HG02678 (cell line): Measurements from ENCODE around the gene KIF3B.
"Not testable (repeated sequence)": the region's sequence is repeated elsewhere in the genome, so short reads cannot be mapped to it uniquely, and the experiment has no call there.

Source experiments
- ATAC-seq: cut with Tn5 transposase; IDR thresholded peaks from one replicate; pipeline ENCODE4 v1.9.1; 2021; ENCODE audit warnings: mild to moderate bottlenecking, moderate library complexity; ENCODE audit not compliant: unreplicated experiment

Gene KIF3B

DNA sequence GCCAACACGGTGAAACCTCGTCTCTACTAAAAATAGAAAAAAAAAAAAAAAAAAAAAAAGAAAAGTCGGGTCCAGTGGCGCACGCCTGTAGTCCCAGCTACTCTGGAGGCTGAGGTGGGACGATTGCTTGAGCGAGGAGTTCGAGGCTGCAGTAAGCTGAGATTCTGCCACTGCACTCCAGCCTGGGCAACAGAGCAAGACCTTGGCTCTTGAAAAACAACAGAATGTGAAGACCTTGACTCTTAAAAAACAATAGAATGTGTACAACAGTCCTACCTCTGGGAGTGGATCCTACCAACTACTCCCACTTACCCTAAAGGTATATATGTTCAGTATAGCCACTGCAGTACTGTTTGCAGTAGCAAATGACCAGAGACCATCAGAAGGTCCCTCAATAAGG, 15.1 kb downstream of the KIF3B start:
- ATAC-seq, result no peak

DNA sequence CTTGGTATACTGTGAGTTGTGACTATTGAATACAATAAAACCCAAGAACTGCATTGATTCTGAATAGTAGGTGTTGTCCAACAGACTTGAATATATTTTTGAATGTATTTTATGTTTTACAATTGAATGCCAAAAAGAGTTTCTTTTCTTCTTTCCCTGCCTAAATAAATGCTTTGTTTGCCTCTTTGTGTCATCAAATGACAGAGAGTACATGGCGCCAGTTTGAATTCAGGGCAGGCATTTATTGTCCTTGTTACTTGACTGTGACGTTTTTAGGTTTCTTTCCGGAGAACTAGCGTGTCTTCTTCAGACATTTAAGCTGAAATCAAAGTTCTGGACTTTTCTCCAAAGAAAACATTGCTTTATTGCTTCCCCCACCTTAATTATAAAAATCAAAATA, 16.6 kb downstream of the KIF3B start:
- ATAC-seq, result no peak

DNA sequence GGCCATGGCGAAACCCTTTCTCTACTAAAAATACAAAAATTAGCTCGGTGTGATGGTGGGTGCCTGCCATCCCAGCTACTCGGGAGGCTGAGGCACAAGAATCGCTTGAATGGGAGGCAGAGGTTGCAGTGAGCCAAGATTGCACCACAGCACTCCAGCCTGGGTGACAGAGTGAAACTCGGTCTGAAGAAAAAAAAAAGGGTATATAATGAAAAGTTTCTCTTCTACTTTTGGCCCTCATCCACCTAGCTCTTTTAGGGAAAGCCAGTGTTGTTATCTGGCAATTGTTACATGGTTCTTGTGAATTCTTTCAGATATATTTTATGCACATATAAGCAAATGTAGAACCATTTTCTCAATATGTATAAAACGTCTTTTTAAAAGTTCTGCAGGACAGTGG, 19.0 kb downstream of the KIF3B start:
- ATAC-seq, result no peak

DNA sequence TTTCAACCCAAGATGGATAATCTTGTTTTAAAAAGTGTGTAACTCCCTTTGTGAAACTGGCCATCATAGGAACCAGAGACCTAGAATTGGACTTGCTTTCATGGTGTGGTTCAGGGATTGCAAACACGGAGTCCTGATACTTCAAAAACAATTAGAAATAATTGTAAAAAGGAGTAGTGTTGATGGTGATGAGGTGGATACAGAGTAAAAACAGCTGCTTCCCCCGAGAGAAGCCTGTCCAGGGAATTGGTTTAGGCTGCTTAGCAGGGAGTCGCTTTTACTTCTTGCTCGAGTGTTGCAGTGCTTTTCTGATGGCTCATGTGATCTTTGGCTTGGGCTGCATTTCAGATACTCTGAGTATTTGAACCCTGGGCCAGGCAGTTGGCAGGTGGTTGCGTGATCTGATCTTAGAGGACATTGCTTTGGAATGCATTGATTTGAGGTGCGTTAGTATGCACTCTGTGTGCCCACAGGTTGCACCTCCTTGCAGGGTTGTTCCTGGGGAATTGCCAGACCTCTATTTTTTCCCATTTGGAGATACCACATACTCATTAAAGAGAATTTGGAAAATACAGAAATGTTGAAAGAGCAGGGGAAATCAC, 19.5 kb downstream of the KIF3B start:
- no peak for ATAC-seq

DNA sequence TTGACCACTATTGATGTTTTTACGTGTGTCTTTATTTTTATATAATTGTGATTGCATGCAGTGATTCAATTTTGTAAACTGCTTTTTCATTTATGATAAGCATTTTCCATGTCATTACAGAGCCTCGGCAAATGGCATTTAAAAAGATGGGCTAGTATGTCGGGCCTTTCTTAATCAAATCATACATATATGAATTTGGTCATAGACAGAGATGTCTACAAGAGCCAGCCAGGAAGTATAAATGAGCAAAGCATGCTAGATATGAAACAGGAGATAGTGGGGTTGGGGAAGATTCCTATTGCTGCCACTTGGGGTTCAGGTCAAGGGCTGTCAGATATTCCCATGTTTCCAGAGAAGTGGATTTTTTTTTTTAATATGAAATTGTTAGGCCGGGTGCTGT, 20.0 kb downstream of the KIF3B start:
- no peak for ATAC-seq

DNA sequence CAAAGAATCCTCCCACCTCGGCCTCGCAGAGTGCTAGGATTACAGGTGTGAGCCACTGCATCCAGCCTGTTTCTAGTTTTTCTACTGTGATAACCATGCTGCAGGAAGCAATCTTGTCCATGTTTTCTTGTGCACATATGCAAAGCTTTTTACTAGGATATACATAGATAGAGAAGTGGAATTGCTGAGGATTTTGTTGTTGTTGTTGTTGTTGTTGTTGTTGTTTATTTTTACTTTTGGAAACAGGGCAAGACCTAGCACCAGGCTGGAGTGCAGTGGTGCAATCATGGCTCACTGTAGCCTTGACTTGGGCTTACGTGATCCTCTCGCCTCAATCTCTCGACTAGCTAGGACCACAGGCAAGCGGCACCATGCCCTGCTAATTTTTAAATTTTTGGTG, 23.2 kb downstream of the KIF3B start:
- ATAC-seq, result no peak

DNA sequence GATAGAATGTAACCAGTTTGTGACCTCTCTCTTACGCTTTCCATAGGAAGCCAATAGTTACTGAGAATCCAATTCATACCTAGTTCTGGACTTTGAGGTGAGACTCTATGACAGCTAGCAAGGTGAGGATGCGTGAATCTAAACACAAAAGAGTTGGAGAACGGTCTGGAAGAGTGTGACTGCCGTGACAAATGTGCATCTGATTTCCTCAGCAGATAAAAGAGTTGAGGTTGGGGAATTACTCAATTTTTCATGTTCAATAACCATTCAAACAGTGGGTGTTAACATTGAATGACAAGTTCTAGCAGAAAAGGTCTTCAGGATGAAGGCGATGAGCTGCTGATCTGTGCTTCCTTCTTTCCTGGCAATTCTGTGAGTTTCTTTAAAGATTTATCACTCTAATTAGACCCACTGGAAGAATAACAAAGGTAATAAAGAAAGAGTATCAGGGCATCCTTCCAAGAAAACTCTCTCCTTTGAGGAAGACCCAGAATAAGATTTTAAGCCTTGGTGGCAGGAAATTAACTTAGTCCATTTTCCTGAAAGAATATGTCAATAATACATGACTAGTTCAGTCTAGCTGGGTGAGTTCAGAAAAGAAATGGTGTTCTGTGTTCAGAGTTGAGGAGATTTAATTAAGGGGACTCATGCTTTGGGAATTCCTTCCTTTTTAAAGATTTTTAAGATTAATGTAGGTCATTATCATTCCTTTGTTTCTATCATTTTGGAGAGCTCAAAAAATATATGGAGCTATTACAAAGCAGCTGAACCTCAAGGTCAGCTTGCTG, 24.5 kb downstream of the KIF3B start:
- ATAC-seq, result no peak

DNA sequence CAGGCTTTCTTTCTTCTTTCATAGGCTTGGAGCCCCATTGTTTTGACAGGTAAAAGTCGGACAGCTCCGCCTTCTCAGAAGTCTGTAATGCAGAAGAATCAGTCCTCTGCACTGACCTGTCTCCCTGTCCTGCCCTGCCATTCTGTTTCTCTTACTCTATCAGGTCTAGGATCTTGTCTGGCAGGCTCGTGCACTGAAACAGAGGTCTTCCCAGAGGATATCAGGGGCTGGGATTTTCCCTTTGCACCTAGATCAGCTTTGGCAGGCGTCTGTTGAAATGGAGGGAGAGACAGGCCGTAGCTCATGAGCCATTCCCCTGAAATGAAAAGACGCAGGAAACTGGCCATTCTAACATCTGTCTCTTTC, 25.0 kb downstream of the KIF3B start:
- no peak for ATAC-seq

DNA sequence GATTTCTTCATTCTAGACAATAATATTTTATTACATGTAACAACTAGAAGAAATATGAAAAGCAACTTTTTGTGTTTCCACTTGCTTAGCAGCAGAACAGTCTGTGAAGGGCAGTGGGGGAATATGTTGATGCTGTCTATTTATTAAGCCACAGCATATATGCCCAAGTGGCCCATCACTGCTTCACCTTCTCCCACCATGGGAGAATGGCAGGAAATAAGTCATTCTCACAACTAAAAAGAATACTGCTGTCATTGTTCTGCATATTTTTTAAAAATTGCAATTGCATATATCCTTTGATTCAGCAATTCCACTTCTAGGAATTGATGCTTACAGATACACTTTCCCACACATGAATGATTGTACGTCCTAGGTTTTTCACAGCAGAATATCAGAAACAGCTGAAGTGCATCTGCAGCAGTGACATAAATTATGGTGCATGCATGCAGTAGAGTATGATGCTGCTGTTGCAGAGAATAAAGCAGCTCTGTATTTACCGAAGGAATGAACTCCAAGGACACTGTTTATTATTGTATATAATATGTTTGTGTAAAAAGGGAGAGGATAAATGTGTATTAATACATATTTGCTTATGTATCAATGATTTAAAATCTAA, 26.8 kb downstream of the KIF3B start:
- no peak for ATAC-seq

DNA sequence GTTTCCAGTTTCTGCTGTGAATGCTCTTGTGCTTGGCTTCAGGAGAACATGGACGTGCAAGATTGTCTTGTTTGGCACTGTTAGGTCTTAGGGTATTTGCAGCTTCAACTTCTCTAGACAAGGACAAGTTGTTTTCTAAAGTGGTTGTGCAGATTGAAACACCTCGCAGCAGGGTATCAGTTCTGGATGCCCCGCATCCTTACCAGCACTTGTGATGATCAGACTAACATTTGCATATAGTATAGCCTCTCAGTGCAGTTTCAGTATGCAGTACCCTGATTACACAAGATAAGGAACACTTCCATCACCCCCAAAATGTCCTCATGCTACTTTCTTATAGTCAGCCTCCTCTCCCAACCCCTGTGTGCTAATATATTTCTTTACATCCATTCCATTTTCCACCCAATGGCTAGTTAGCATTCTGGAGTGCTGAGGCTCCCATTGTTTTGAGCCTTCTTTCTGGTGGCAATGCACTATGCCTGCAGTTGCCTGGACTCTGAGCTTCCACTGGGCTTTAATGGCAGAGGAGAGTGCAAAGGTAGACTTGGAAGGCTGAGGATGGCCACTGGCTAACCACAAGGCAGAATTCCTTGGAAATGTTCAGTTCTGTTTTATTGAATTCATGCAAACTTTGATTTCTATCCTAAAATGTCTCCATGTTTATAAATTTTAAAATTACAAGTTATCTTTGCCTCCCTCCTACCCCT, 35.4 kb downstream of the KIF3B start:
- ATAC-seq, result no peak

DNA sequence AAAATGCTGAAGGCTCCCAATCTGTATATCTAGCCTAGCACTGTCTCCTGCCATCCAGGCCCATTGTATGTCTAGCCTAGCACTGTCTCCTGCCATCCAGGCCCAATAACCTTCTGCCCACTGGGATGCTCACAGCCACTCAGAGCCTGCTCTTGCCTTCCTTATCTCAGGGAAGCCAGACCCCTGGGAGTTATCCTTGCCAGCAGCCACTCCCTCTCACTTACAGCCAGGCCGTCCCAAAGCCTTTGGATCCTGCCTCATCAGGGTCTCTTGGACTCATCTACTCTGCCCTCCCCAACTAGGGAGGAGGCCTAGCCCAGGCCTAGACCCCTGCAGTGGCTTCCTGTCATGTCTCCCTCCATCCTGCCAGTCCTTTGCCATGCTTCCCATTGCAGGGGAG, 37.3 kb downstream of the KIF3B start:
- no peak for ATAC-seq

DNA sequence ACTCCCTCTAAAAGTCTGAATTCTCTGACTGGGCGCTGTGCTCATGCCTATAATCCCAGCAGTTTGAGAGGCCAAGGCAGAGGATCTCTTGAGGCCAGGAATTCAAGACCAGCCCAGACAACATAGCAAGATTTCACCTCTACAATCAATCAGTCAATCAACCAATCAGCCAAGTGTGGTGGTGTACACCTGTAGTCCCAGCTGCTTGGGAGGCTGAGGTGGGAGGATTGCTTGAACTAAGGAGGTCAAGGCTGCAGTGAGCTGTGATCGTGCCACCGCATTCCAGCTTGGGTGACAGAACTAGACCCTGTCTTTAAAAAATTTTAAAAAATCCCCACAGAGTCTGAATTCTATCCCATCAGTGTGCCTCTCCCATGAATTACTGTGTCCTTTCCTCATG, 37.9 kb downstream of the KIF3B start:
- no peak for ATAC-seq

DNA sequence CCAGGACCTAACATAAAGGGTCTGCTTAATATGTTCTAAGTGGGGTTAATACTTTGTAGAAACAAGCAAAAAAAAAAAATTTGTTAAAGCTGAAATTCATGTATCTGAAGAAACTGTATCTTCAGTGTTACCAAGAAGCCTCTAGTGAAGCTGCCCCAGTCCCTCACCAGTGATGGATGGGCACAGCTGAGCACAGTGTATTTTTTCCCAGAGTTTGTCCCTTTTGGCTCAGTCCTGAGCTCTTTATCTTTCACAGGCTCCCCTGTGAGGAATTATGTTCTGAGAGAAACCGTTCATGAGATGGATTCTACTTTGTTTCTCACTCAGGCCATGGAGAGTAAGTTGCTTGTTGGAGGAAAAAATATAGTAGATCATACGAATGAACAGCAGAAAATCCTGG, 38.4 kb downstream of the KIF3B start:
- no peak for ATAC-seq

DNA sequence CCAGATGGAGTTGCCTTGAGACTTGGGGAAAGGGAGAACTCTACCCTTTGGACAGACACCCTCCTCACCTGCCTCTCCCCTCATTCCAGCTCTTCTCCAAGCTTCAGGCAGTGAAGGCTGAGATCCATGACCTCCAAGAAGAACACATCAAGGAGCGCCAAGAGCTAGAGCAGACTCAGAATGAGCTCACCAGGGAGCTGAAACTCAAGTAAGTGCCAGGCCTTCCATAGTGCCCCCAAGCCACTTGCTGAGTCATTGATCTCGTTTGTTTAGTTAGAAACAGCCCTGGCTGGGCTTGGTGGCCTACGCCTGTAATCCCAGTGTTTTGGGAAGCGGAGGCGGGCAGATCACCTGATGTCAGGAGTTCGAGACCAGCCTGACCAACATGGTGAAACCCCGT, 39.2 kb downstream of the KIF3B start:
- no peak for ATAC-seq

DNA sequence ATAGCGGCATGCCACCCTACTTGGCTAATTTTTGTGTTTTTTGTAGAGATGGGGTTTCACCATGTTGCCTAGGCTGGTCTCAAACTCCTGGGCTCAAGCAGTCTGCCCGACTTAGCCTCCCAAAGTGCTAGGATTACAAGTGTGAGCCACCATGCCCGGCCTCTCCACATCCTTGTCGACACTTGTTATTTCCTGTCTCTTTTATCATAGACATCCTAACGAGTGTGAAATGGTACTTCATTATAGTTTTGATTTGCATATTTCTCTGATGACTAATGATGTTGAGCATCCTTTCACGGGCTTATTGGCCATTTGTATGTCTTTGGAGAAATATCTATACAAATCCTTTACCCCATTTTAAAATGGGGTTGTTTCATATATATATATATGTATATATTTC, 41.6 kb downstream of the KIF3B start:
- ATAC-seq, result no peak

DNA sequence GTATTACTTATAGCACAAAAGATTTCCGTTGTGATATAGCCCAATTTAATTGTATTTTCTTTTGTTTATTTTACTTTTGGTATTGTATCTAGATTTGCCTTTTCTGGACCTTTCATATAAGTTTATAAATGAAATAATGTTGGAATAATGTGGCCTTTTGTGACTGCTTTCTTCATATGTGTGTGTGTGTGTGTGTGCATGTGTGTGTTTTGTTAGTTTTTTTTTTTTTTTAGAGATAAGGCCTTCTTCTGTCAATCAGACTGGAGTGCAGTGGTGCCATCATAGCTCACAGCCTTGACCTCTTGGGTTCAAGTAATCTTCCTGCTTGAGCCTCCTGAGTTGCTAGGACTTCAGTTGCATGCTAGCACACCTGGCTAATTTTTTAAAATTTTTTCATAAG, 42.9 kb downstream of the KIF3B start:
- no peak for ATAC-seq

DNA sequence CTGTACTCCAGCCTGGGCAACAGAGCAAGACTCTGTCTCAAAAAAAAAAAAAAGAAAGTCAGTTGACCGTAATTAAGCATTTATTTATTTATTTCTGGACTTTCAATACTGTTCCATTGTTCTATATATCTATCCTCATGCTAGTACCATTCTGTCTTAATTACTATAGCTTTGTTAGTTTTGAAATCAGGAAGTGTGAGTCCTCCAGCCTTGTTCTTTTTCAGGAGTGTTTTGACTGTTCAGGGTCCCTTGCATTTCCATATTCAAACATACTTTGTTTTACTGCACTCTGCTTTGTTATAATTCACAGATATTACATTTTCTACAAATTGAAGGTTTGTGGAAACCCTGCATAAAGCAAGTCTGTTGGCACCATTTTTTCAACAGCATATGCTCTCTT, 43.9 kb downstream of the KIF3B start:
- ATAC-seq, result no peak

DNA sequence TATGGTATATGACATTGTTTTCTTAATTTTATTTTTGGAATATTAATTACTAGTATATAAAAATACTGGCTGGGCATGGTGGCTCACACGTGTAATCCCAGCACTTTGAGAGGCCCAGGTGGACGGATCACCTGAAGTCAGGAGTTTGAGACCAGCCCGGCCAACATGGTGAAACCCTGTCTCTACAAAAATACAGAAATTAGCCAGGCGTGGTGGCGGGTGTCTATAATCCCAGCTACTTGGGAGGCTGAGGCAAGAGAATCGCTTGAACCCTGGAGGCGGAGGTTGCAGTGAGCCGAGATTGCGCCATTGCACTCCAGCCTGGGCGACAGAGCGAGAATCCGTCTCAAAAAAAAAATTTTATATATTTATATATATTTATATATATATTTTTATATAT, 44.8 kb downstream of the KIF3B start:
- ATAC-seq, result not testable (repeated sequence)

DNA sequence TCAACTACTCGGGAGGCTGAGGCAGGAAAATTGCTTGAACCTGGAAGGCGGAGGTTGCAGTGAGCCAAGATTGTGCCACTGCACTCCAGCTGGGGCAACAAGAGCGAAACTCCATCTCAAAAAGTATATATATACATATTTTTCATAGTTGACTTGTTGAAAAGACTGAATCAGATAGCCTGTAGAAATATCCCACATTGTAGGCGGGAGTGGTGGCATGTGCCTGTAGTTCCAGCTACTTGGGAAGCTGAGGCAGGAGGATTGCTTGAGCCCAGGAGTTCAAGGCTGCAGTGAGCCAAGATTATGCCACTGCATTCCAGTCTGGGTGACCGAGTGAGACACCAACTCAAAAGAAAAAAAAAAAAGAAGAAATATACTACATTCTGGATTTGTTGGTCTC, 46.3 kb downstream of the KIF3B start:
- ATAC-seq, result not testable (repeated sequence)

DNA sequence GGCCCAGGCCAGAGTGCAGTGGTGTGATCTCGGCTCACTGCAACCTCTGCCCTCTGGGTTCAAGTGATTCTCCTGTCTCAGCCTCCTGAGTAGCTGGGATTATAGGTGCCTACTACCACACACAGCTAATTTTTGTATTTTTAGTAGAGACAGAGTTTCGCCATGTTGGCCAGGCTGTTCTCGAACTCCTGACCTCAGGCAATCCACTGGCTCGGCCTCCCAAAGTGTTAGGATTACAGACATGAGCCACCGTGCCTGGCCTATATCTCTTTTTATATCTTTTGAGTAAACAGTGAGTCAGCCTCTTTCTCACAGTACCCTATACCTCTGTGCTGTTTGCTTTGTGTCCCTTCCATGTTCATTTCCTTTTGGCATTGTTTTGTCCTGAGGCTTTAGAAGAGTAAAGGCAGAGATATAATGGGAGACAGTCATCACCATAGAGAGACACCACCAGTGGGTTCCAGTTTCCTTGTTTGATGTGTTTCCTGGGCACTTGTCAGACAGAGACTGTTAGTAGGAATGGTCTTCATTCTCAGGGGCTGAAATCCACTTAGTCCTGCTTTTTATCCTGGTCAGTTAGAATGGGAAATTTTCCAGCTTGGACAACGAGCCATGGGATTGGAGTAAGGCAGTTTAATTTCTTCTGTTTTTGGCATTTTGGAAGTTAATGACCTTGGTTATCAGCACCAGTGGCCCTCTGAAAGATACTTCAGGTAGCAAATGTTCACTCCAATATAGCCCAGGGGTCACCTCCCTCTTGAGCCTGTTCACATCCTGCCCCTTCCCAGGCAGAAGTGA, 48.5 kb downstream of the KIF3B start:
- ATAC-seq, result no peak

DNA sequence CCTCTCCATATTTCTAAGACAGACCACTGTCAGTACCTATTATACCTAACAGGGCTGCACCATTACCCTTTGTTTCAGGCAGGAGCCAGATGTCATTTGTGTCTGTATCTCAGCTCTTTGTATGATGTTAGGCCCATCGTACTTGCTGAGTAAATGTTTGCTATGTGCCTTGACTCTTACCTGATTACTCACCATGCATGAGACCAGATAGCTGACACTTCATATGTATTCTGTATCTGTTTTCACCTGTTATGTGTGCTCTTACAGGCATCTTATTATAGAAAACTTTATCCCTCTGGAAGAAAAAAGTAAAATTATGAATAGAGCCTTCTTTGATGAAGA, 49.0 kb downstream of the KIF3B start:
- no peak for ATAC-seq
